Mucosa of descending colon (tissue), 3 donors: ENCODE results near the gene EMX2. TPM values are rescaled to one million over a fixed set of nuclear protein-coding genes. Genes with fewer than 3 reads are reported as not detected.

Experiments used
- ATAC-seq: fragments of 200-7000 bp; cut with Tn5 transposase; one replicate; pipeline ENCODE4 v1.9.1; 2020; ENCODE audit warnings: mild to moderate bottlenecking, moderate library complexity
- DNase-seq, 3 donors: peaks; one replicate each; pipeline ENCODE4 v3.0.0-alpha.2; 2020
- H3K36me3 ChIP-seq: fragments of 200-600 bp; one replicate; pipeline ENCODE4 v1.8.0; 2021; ENCODE audit warnings: low read depth, mild to moderate bottlenecking
- H3K4me1 ChIP-seq: fragments of 200-600 bp; one replicate; pipeline ENCODE4 v1.8.0; 2021; ENCODE audit warnings: low read depth, mild to moderate bottlenecking
- H3K4me3 ChIP-seq: fragments of 200-600 bp; one replicate; pipeline ENCODE4 v1.8.0; 2021; ENCODE audit warnings: mild to moderate bottlenecking
- H3K9me3 ChIP-seq: fragments of 200-600 bp; one replicate; pipeline ENCODE4 v1.8.0; 2021; ENCODE audit warnings: mild to moderate bottlenecking
- intact Hi-C, 2 donors: fragments of 100-400 bp; cut with DNase I in 1 of 2; cut with micrococcal nuclease in 1 of 2; formaldehyde crosslinking; loops; one replicate each; pipeline versions ENCODE4 v1.11.0 to v1.11.1; 2022; cut with DNase I, micrococcal nuclease
- total RNA-seq, 3 donors: library from RNA; stranded (reverse); fragmentation: NEBNext Ultra II Directional in 2 of 3; extraction: Animal tissue kit (Norgen Biotek cat#: 25700) in 2 of 3; gene quantifications; one replicate each; pipeline versions ENCODE4 v1.2.1 to v1.2.4, GENCODE V29; 2021 to 2023
- TF ChIP-seq, protein P1 (sequence below): fragments of 200-600 bp; IDR thresholded peaks from one replicate; pipeline ENCODE4 v1.8.0; 2022; ENCODE audit warnings: antibody characterized with exemption, mild to moderate bottlenecking
- donor health status: DM: no; HTN: no; CAD: no; lungs with moderate emphysema.
- donor health status: DM: no; HTN: no; CAD: no.
- donor health status: DM: no; HTN: yes; CAD: no.

The EMX2 gene
- total RNA-seq, 3 donors from 2014 or later, result not detected

DNA sequence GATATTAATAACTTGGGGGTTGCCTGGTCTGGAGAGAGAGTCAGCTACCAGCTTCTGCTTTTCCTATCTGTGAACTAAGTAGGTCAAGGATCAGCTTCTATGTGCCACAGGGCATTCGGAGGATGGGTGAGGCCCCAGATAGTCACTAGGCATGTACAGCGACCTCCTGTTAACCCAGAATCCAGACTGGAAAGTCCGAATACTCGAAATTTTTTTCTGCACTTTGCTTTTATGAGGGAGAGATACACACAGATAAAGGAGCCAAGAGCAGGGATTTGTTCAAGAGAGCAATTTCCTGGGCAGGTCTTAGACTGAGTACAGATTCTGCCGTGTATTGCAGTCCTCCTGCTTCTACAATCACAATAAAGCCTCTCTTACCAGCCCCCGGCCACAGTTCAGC, 54.2 kb downstream of the EMX2 start:
- intact Hi-C loops, result no loop called here
- Histone ChIP-seq H3K4me3 (no peak overlapping the region), H3K4me1 (no peaks in the 10 kb centered on the region), H3K9me3 (no peaks in the 10 kb centered on the region), H3K36me3 (no peaks in the 10 kb centered on the region)
- TF ChIP-seq, protein P1, sequence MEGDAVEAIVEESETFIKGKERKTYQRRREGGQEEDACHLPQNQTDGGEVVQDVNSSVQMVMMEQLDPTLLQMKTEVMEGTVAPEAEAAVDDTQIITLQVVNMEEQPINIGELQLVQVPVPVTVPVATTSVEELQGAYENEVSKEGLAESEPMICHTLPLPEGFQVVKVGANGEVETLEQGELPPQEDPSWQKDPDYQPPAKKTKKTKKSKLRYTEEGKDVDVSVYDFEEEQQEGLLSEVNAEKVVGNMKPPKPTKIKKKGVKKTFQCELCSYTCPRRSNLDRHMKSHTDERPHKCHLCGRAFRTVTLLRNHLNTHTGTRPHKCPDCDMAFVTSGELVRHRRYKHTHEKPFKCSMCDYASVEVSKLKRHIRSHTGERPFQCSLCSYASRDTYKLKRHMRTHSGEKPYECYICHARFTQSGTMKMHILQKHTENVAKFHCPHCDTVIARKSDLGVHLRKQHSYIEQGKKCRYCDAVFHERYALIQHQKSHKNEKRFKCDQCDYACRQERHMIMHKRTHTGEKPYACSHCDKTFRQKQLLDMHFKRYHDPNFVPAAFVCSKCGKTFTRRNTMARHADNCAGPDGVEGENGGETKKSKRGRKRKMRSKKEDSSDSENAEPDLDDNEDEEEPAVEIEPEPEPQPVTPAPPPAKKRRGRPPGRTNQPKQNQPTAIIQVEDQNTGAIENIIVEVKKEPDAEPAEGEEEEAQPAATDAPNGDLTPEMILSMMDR, result no peak
- ATAC-seq (no peak), DNase-seq (no peak)

DNA sequence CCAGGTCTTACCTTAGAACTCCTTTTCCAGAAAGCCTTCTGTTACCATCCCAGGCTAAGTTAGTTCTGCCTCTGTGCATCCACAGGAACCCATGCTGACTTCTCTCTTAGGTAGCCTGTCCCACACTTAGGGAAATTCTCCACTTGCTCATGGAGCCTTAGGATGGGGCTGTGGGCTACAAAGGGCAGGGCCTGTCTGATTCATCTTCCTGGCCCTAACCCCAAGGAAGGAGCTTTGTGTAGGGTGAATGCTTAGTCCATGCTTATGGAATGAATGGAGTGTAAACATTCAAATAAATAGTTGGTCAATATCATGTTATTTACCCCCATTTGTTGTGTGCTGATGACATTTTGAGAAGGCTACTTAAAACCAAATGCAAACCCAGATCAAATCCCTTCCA, 54.7 kb downstream of the EMX2 start:
- no peaks in the 10 kb centered on the region for H3K4me1 ChIP-seq
- TF ChIP-seq, protein P1, result no peak
- ATAC-seq, result no peak
- intact Hi-C loops, result no loop called here
- no peak for DNase-seq
- no peaks in the 10 kb centered on the region for H3K9me3 ChIP-seq
- H3K36me3 ChIP-seq, result no peaks in the 10 kb centered on the region
- H3K4me3 ChIP-seq, result no peak overlapping the region

Other genes with a start within 250 kb of the EMX2 start
- 10 to 100 TPM; 54.2 to 67.8 (median 57.6) TPM for gene PDZD8, start 167.3 kb upstream of the EMX2 start, total RNA-seq